Fibroblast of lung (primary cell): ENCODE results near the gene JAKMIP1. TPM values are rescaled to one million over a fixed set of nuclear protein-coding genes. Genes with fewer than 3 reads are reported as not detected.

Experiments
- DNase-seq, 2 donors: peaks; one replicate each; pipeline versions ENCODE4 v3.0.0 to v3.0.0-alpha.2; 2010; ENCODE audit warnings: low read depth in 2 of 2
- H2AFZ ChIP-seq: 2 replicates; pipeline ENCODE4 v1.5.1; 2012; ENCODE audit warnings: low read length, control low read depth, inconsistent platforms
- H3K27ac ChIP-seq: 2 replicates; pipeline ENCODE4 v1.5.1; 2011; ENCODE audit warnings: low read length, control low read depth; ENCODE audit not compliant: insufficient read depth
- H3K27me3 ChIP-seq: 2 replicates; pipeline ENCODE4 v1.5.1; 2011; ENCODE audit warnings: mild to moderate bottlenecking, low read length; ENCODE audit not compliant: control insufficient read depth, insufficient read depth
- H3K36me3 ChIP-seq: 2 replicates; pipeline ENCODE4 v1.5.1; 2011; ENCODE audit warnings: low read length; ENCODE audit not compliant: control insufficient read depth, insufficient read depth
- H3K4me1 ChIP-seq: 2 replicates; pipeline ENCODE4 v1.5.1; 2011; ENCODE audit warnings: low read length; ENCODE audit not compliant: control insufficient read depth, insufficient read depth; ENCODE audit errors: extremely low read depth
- H3K4me2 ChIP-seq: 2 replicates; pipeline ENCODE4 v1.5.1; 2011; ENCODE audit warnings: low read length, control low read depth; ENCODE audit not compliant: insufficient read depth; ENCODE audit errors: extremely low read depth
- H3K4me3 ChIP-seq, 4 experiments: fragments of 200-600 bp in 1 of 4; sonication (generic) in 1 of 4; replicated peaks in 1 of 4; 2 replicates each; pipeline ENCODE4 v1.5.1; 2011 to 2016; ENCODE audit warnings: low read length in 4 of 4, low read depth in 3 of 4, mild to moderate bottlenecking in 3 of 4, control low read depth in 2 of 4, inconsistent platforms in 1 of 4, mixed read lengths in 1 of 4; ENCODE audit not compliant: insufficient read depth in 1 of 4; ENCODE audit errors: control extremely low read depth in 1 of 4
- H3K79me2 ChIP-seq: 2 replicates; pipeline ENCODE4 v1.5.1; 2012; ENCODE audit warnings: mild to moderate bottlenecking, low read length, inconsistent platforms; ENCODE audit not compliant: control insufficient read depth, insufficient read depth
- H3K9ac ChIP-seq: 2 replicates; pipeline ENCODE4 v1.5.1; 2011; ENCODE audit warnings: mild to moderate bottlenecking, low read length, control low read depth; ENCODE audit not compliant: insufficient read depth
- H3K9me3 ChIP-seq: 2 replicates; pipeline ENCODE4 v1.5.1; 2012; ENCODE audit warnings: low read depth, low read length; ENCODE audit not compliant: control insufficient read depth, insufficient read depth
- H4K20me1 ChIP-seq: 2 replicates; pipeline ENCODE4 v1.5.1; 2011; ENCODE audit warnings: low read length; ENCODE audit not compliant: control insufficient read depth, insufficient read depth; ENCODE audit errors: extremely low read depth
- CTCF ChIP-seq, 2 donors: IDR thresholded peaks in 1 of 2; conservative IDR thresholded peaks in 1 of 2; 1 replicate in 1 of 2; 2 replicates in 1 of 2; pipeline ENCODE4 v1.5.1; 2011 to 2012; ENCODE audit warnings: low read length in 2 of 2, control low read depth in 1 of 2, inconsistent platforms in 1 of 2, low read depth in 1 of 2, mild to moderate bottlenecking in 1 of 2
- EZH2 ChIP-seq: IDR thresholded peaks from 2 replicates; pipeline ENCODE4 v1.5.1; 2012; ENCODE audit warnings: low read length, control low read depth, mild to moderate bottlenecking; ENCODE audit errors: missing control alignments
- polyA plus RNA-seq, 2 donors: library from polyadenylated mRNA; depleted of rRNA in 1 of 2; stranded (reverse) in 1 of 2; unstranded in 1 of 2; fragments of >200 nt; gene quantifications; 2 replicates each; pipeline ENCODE4 v1.2.1, GENCODE V29; 2011 to 2012; ENCODE audit warnings: missing spikeins in 1 of 2
- total RNA-seq: library from RNA; depleted of rRNA; stranded (reverse); fragments of >200 nt; gene quantifications from 2 replicates; pipeline ENCODE4 v1.2.1, GENCODE V29; 2014

Gene JAKMIP1
- total and polyA plus RNA-seq, 2 donors (not counting 1 experiment from before 2014, with no cell fraction given), result not detected

- no peaks in the 10 kb centered on the region for H3K36me3 ChIP-seq
- no peaks in the 10 kb centered on the region for H3K4me1 ChIP-seq
- no peaks in the 10 kb centered on the region for H4K20me1 ChIP-seq
- no peak overlapping the region for H3K4me3 ChIP-seq
- H3K27ac ChIP-seq, result no peak overlapping the region
- H3K79me2 ChIP-seq, result no peaks in the 10 kb centered on the region
- H3K9me3 ChIP-seq, result no peaks in the 10 kb centered on the region
- no peak for DNase-seq
- H2AFZ ChIP-seq, result no peak overlapping the region
- no peaks in the 10 kb centered on the region for H3K27me3 ChIP-seq
- TF ChIP-seq CTCF (conservative IDR thresholded peaks at IDR 0.05 in 1 of 2, IDR thresholded peaks at IDR 0.05 in 1 of 2; ENCODE audit: low read depth in 1 of 2, low read length in 2 of 2) (no peak), EZH2 (no peak)
- H3K9ac ChIP-seq, result no peak overlapping the region
- no peak overlapping the region for H3K4me2 ChIP-seq
These were observed 158.5 kb downstream of the JAKMIP1 start for GRCh38 chr4:6041800-6042199.

GRCh38 chr4:6038711-6039110 is 161.6 kb downstream of the JAKMIP1 start:
- Histone ChIP-seq H4K20me1 (no peaks in the 10 kb centered on the region), H3K27ac (no peak overlapping the region), H3K4me3 (no peak overlapping the region), H3K4me2 (no peak overlapping the region), H3K4me1 (no peaks in the 10 kb centered on the region), H3K79me2 (no peaks in the 10 kb centered on the region), H3K9ac (no peak overlapping the region), H3K9me3 (no peaks in the 10 kb centered on the region), H3K36me3 (no peaks in the 10 kb centered on the region), H2AFZ (no peak overlapping the region), H3K27me3 (no peaks in the 10 kb centered on the region)
- no peak for DNase-seq
- TF ChIP-seq CTCF (conservative IDR thresholded peaks at IDR 0.05 in 1 of 2, IDR thresholded peaks at IDR 0.05 in 1 of 2; ENCODE audit: low read depth in 1 of 2, low read length in 2 of 2) (no peak), EZH2 (no peak)

- no peak for DNase-seq
- H3K79me2 ChIP-seq, result no peaks in the 10 kb centered on the region
- H3K27ac ChIP-seq, result no peak overlapping the region
- H3K4me1 ChIP-seq, result no peaks in the 10 kb centered on the region
- no peak overlapping the region for H3K9ac ChIP-seq
- no peaks in the 10 kb centered on the region for H4K20me1 ChIP-seq
- TF ChIP-seq EZH2, result no peak
- TF ChIP-seq CTCF (conservative IDR thresholded peaks at IDR 0.05 in 1 of 2, IDR thresholded peaks at IDR 0.05 in 1 of 2; ENCODE audit: low read depth in 1 of 2, low read length in 2 of 2), result no peak
- H2AFZ ChIP-seq, result no peak overlapping the region
- no peaks in the 10 kb centered on the region for H3K9me3 ChIP-seq
- no peaks in the 10 kb centered on the region for H3K36me3 ChIP-seq
- H3K27me3 ChIP-seq, result no peaks in the 10 kb centered on the region
- no peak overlapping the region for H3K4me3 ChIP-seq
- no peak overlapping the region for H3K4me2 ChIP-seq
These were observed 164.6 kb downstream of the JAKMIP1 start for GRCh38 chr4:6035786-6036185.
